ENCODE measurements around the gene PDCL2. TPM values are rescaled to one million over a fixed set of nuclear protein-coding genes. Genes with fewer than 3 reads are reported as not detected.

The PDCL2 gene
- total RNA-seq, 1 experiment from 2014 or later, result not detected

- intact Hi-C loops (cut with micrococcal nuclease; ENCODE audit: unreplicated experiment), result no loop called here
- H3K4me2 ChIP-seq, result no peak overlapping the region
- POLR2A ChIA-PET (ENCODE audit: unreplicated experiment), result no interaction called here
- no peak for TF ChIP-seq CTCF (conservative IDR thresholded peaks at IDR 0.05)
- TF ChIP-seq EZH2 (IDR thresholded peaks at IDR 0.05; ENCODE audit: low read depth), result no peak
- no peaks in the 10 kb centered on the region for H4K20me1 ChIP-seq (ENCODE audit: insufficient read depth)
- CTCF ChIA-PET, result no interaction called here
- no peaks in the 10 kb centered on the region for H3F3A ChIP-seq (ENCODE audit: insufficient read depth, low read depth)
- H3K4me3 ChIP-seq, result no peak overlapping the region
- H3K9me2 ChIP-seq (ENCODE audit: insufficient read depth), result no peaks in the 10 kb centered on the region
- H3K9me3 ChIP-seq (ENCODE audit: insufficient read depth, low read depth), result no peaks in the 10 kb centered on the region
- H3K27me3 ChIP-seq (ENCODE audit: insufficient read depth, low read depth), result no peaks in the 10 kb centered on the region
- no peak for DNase-seq
- H3K79me2 ChIP-seq (ENCODE audit: low read depth), result no peaks in the 10 kb centered on the region
- no peak overlapping the region for H3K27ac ChIP-seq
- no peak overlapping the region for H2AFZ ChIP-seq
- H3K4me1 ChIP-seq (replicated peaks; ENCODE audit: insufficient read depth), result no peaks in the 10 kb centered on the region
- H3K36me3 ChIP-seq (ENCODE audit: low read depth), result no peaks in the 10 kb centered on the region
- no TSS peak for BruUV-seq (replicated peaks)
Measured at GRCh38 chr4:55617587-55618197, 25.6 kb upstream of the PDCL2 start.

GRCh38 chr4:55615008-55615407 is 23.0 kb upstream of the PDCL2 start:
- no peaks in the 10 kb centered on the region for H3K36me3 ChIP-seq (ENCODE audit: low read depth)
- H3K9me2 ChIP-seq (ENCODE audit: insufficient read depth), result no peaks in the 10 kb centered on the region
- H3F3A ChIP-seq (ENCODE audit: insufficient read depth, low read depth), result 0 out of 2 replicates have a peak, but pooled peaks cover 2% of the 10 kb centered on the region
- intact Hi-C loops (cut with micrococcal nuclease; ENCODE audit: unreplicated experiment), result no loop called here
- POLR2A ChIA-PET (ENCODE audit: unreplicated experiment), result no interaction called here
- no peaks in the 10 kb centered on the region for H4K20me1 ChIP-seq (ENCODE audit: insufficient read depth)
- no peak overlapping the region for H3K4me3 ChIP-seq
- DNase-seq, result no peak
- H3K4me1 ChIP-seq (replicated peaks; ENCODE audit: insufficient read depth), result peaks cover 2% of the 10 kb centered on the region; the same call in 1 of the 2 replicates
- no peaks in the 10 kb centered on the region for H3K27me3 ChIP-seq (ENCODE audit: insufficient read depth, low read depth)
- no peak overlapping the region for H3K27ac ChIP-seq
- H3K4me2 ChIP-seq, result no peak overlapping the region
- BruUV-seq (replicated peaks), result no TSS peak
- H3K9me3 ChIP-seq (ENCODE audit: insufficient read depth, low read depth), result no peaks in the 10 kb centered on the region
- CTCF ChIA-PET, result no interaction called here
- H3K79me2 ChIP-seq (ENCODE audit: low read depth), result no peaks in the 10 kb centered on the region
- TF ChIP-seq CTCF (conservative IDR thresholded peaks at IDR 0.05), result no peak
- TF ChIP-seq EZH2 (IDR thresholded peaks at IDR 0.05; ENCODE audit: low read depth), result no peak
- H2AFZ ChIP-seq, result no peak overlapping the region

- ChIA-PET CTCF (no interaction called here), POLR2A (ENCODE audit: unreplicated experiment) (no interaction called here)
- Histone ChIP-seq H3K9me2 (ENCODE audit: insufficient read depth) (no peaks in the 10 kb centered on the region), H3K27me3 (ENCODE audit: insufficient read depth, low read depth) (no peaks in the 10 kb centered on the region), H2AFZ (no peak overlapping the region), H3K79me2 (ENCODE audit: low read depth) (no peaks in the 10 kb centered on the region), H3K4me3 (no peak overlapping the region), H4K20me1 (ENCODE audit: insufficient read depth) (no peaks in the 10 kb centered on the region), H3K4me2 (no peak overlapping the region), H3K9me3 (ENCODE audit: insufficient read depth, low read depth) (no peaks in the 10 kb centered on the region), H3K4me1 (replicated peaks; ENCODE audit: insufficient read depth) (peaks cover 14% of the 10 kb centered on the region), H3F3A (ENCODE audit: insufficient read depth, low read depth) (peaks cover 13% of the 10 kb centered on the region; the same call in 1 of the 2 replicates), H3K36me3 (ENCODE audit: low read depth) (no peaks in the 10 kb centered on the region), H3K27ac (no peak overlapping the region)
- BruUV-seq (replicated peaks), result no TSS peak
- no peak for TF ChIP-seq CTCF (conservative IDR thresholded peaks at IDR 0.05)
- no peak for TF ChIP-seq EZH2 (IDR thresholded peaks at IDR 0.05; ENCODE audit: low read depth)
- no peak for DNase-seq
- intact Hi-C loops (cut with micrococcal nuclease; ENCODE audit: unreplicated experiment), result no loop called here
Measured at GRCh38 chr4:55613621-55614020, 21.6 kb upstream of the PDCL2 start.

Data from PC-9 (cell line).